Spleen (tissue), 11 donors: Measurements from ENCODE around the gene IKZF5. TPM values are rescaled to one million over a fixed set of nuclear protein-coding genes. Genes with fewer than 3 reads are reported as not detected.

Experiments
- DNase-seq: peaks from one replicate; pipeline ENCODE4 v3.0.0-alpha.2; 2020
- H3K27ac ChIP-seq, 8 donors: fragments of 200-600 bp; sonication (generic) in 7 of 8; 1 replicate in 4 of 8; 2 replicates in 4 of 8; pipeline versions ENCODE4 v1.5.0 to v1.8.0; 2016 to 2021; ENCODE audit warnings: inconsistent platforms in 4 of 8, mild to moderate bottlenecking in 4 of 8, moderate library complexity in 1 of 8
- H3K27me3 ChIP-seq, 7 donors: fragments of 200-600 bp; sonication (generic) in 6 of 7; replicated peaks in 1 of 7; 1 replicate in 4 of 7; 2 replicates in 3 of 7; pipeline versions ENCODE4 v1.5.0 to v1.8.0; 2016 to 2021; ENCODE audit warnings: inconsistent platforms in 3 of 7, mild to moderate bottlenecking in 1 of 7
- H3K36me3 ChIP-seq, 6 donors: fragments of 200-600 bp; sonication (generic) in 5 of 6; 1 replicate in 4 of 6; 2 replicates in 2 of 6; pipeline versions ENCODE4 v1.5.0 to v1.8.0; 2016 to 2021; ENCODE audit warnings: inconsistent platforms in 2 of 6
- H3K4me1 ChIP-seq, 6 donors: fragments of 200-600 bp; sonication (generic) in 5 of 6; 1 replicate in 3 of 6; 2 replicates in 3 of 6; pipeline versions ENCODE4 v1.5.0 to v1.8.0; 2016 to 2021; ENCODE audit warnings: inconsistent platforms in 3 of 6
- H3K4me3 ChIP-seq, 8 donors: fragments of 200-600 bp; sonication (generic) in 7 of 8; 1 replicate in 4 of 8; 2 replicates in 4 of 8; pipeline versions ENCODE4 v1.5.0 to v1.8.0; 2016 to 2021; ENCODE audit warnings: inconsistent platforms in 4 of 8, mild to moderate bottlenecking in 4 of 8, moderate library complexity in 2 of 8
- H3K9me3 ChIP-seq, 8 donors: fragments of 200-600 bp; sonication (generic) in 7 of 8; 1 replicate in 4 of 8; 2 replicates in 4 of 8; pipeline versions ENCODE4 v1.5.0 to v1.8.0; 2016 to 2021; ENCODE audit warnings: inconsistent platforms in 4 of 8
- CTCF ChIP-seq, 11 experiments: fragments of 200-600 bp in 7 of 11; fragments of 450-650 bp in 4 of 11; sonication (generic) in 4 of 11; IDR thresholded peaks in 8 of 11; conservative IDR thresholded peaks in 3 of 11; 1 replicate in 7 of 11; 2 replicates in 4 of 11; pipeline versions ENCODE4 v1.4.0 to v1.8.0; 2016 to 2021; ENCODE audit warnings: antibody characterized with exemption in 11 of 11, inconsistent platforms in 4 of 11, mild to moderate bottlenecking in 1 of 11
- POLR2A ChIP-seq, 3 donors: fragments of 450-650 bp; IDR thresholded peaks; one replicate each; pipeline ENCODE4 v1.5.1; 2017; ENCODE audit warnings: antibody characterized with exemption in 3 of 3, mild to moderate bottlenecking in 1 of 3
- POLR2AphosphoS5 ChIP-seq, 3 donors: sonication (generic); formaldehyde crosslinking; IDR thresholded peaks; one replicate each; pipeline ENCODE4 v1.5.1; 2017; ENCODE audit warnings: antibody characterized with exemption in 3 of 3
- WGBS, 5 donors: extraction: QIAGEN DNeasy Blood & Tissue Kit in 3 of 5; methylation state at CpG; one replicate each; pipeline versions ENCODE4 v1.1.5 to v1.1.7; 2013 to 2018; 5-methylcytosine and 5-hydroxymethylcytosine counted together
- intact Hi-C: fragments of 100-400 bp; cut with DNase I; formaldehyde crosslinking; loops from one replicate; pipeline ENCODE4 v1.15.0; 2023; ENCODE audit warnings: low total_unique reads
- polyA plus RNA-seq, 3 donors: library from polyadenylated mRNA; stranded (reverse); fragments of 200-250 nt; gene quantifications; one replicate each; pipeline ENCODE4 v1.2.1, GENCODE V29; 2013
- total RNA-seq, 7 donors: library from RNA; depleted of rRNA in 3 of 7; stranded (reverse); fragments of >200 nt in 3 of 7; fragmentation: NEBNext Ultra II Directional in 4 of 7; extraction: Animal tissue kit (Norgen Biotek cat#: 25700) in 4 of 7; gene quantifications; one replicate each; pipeline versions ENCODE4 v1.1.0 to v1.2.1, GENCODE V29; 2016 to 2021
- donor health status: healthy with polysubstance abuse.
- donor health status: DM: no; HTN: no; CAD: no; lungs with moderate emphysema.
- donor health status: DM: no; HTN: no; CAD: no.
- donor health status: Bipolar disorder and iron deficiency.
- donor health status: healthy.
- donor health status: DM: no; HTN: no; CAD: no.
- donor health status: DM: yes; HTN: yes; CAD: no.

IKZF5 gene
- total and polyA plus RNA-seq, 10 donors: 8.9 to 26.7 (median 16.2) TPM

GRCh38 chr10:123044391-123044790 is 35.8 kb upstream of the IKZF5 start:
- H3K4me1 ChIP-seq: peaks cover 0 to 6% (median 0%) of the 10 kb centered on the region in 6 donors
- DNase-seq: no peak
- H3K27ac ChIP-seq: no peak overlapping the region
- H3K4me3 ChIP-seq: no peak overlapping the region
- intact Hi-C loops: loop anchor here (5.0 kb wide), 1 partner anchor 513 kb away; no protein-coding TSS in a partner anchor
- H3K27me3 ChIP-seq: no peaks in the 10 kb centered on the region
- WGBS, 5 donors: 90 to 94% (median 93%) methylated on average over 2 of the region's 2 CpGs
- H3K9me3 ChIP-seq: no peaks in the 10 kb centered on the region
- H3K36me3 ChIP-seq: peaks cover 0 to 63% (median 19%) of the 10 kb centered on the region in 6 donors
- TF ChIP-seq POLR2AphosphoS5 (IDR thresholded peaks at IDR 0.05) (no peak), CTCF (IDR thresholded peaks at IDR 0.05 in 8 of 11, conservative IDR thresholded peaks at IDR 0.05 in 3 of 11) (no peak), POLR2A (IDR thresholded peaks at IDR 0.05) (no peak)

GRCh38 chr10:123043409-123043925 is 34.9 kb upstream of the IKZF5 start:
- no peak for DNase-seq
- no peaks in the 10 kb centered on the region for H3K27me3 ChIP-seq
- peaks cover 0 to 12% (median 0%) of the 10 kb centered on the region in 6 donors for H3K4me1 ChIP-seq
- WGBS, 5 donors: 8 to 12% (median 9%) methylated on average over 5 of the region's 5 CpGs
- no peak overlapping the region for H3K4me3 ChIP-seq
- H3K27ac ChIP-seq: no peak overlapping the region
- peaks cover 0 to 60% (median 16%) of the 10 kb centered on the region in 6 donors for H3K36me3 ChIP-seq
- H3K9me3 ChIP-seq: no peaks in the 10 kb centered on the region
- intact Hi-C loops: loop anchor here (5.0 kb wide), 1 partner anchor 514 kb away; no protein-coding TSS in a partner anchor
- TF ChIP-seq CTCF (IDR thresholded peaks at IDR 0.05 in 8 of 11, conservative IDR thresholded peaks at IDR 0.05 in 3 of 11): peak in 10 of 11 experiments; percentile 39 to 71 (median 55)
- TF ChIP-seq POLR2A (IDR thresholded peaks at IDR 0.05): no peak

- no peaks in the 10 kb centered on the region for H3K9me3 ChIP-seq
- WGBS, 5 donors: 87 to 93% (median 90%) methylated on average over 12 of the region's 12 CpGs
- no peak for TF ChIP-seq POLR2A (IDR thresholded peaks at IDR 0.05)
- no peak for TF ChIP-seq POLR2AphosphoS5 (IDR thresholded peaks at IDR 0.05)
- no peak for TF ChIP-seq CTCF (IDR thresholded peaks at IDR 0.05 in 8 of 11, conservative IDR thresholded peaks at IDR 0.05 in 3 of 11)
- H3K27me3 ChIP-seq: no peaks in the 10 kb centered on the region
- H3K4me3 ChIP-seq: no peak overlapping the region
- H3K27ac ChIP-seq: no peak overlapping the region
- no peak for DNase-seq
- H3K4me1 ChIP-seq: peaks cover 0 to 12% (median 0%) of the 10 kb centered on the region in 6 donors
- H3K36me3 ChIP-seq: peaks cover 0 to 60% (median 11%) of the 10 kb centered on the region in 6 donors
- intact Hi-C loops: loop anchor here (5.0 kb wide), 1 partner anchor 514 kb away; no protein-coding TSS in a partner anchor
Measured at GRCh38 chr10:123042708-123043408, 34.3 kb upstream of the IKZF5 start.

- no peaks in the 10 kb centered on the region for H3K9me3 ChIP-seq
- DNase-seq: no peak
- intact Hi-C loops: no loop called here
- TF ChIP-seq POLR2A (IDR thresholded peaks at IDR 0.05) (no peak), CTCF (IDR thresholded peaks at IDR 0.05 in 8 of 11, conservative IDR thresholded peaks at IDR 0.05 in 3 of 11) (no peak), POLR2AphosphoS5 (IDR thresholded peaks at IDR 0.05) (no peak)
- H3K27ac ChIP-seq: no peak overlapping the region
- peaks cover 0 to 12% (median 0%) of the 10 kb centered on the region in 6 donors for H3K4me1 ChIP-seq
- no peak overlapping the region for H3K4me3 ChIP-seq
- no peaks in the 10 kb centered on the region for H3K27me3 ChIP-seq
- peaks cover 0 to 65% (median 19%) of the 10 kb centered on the region in 6 donors for H3K36me3 ChIP-seq
Measured at GRCh38 chr10:123039632-123039930, 31.0 kb upstream of the IKZF5 start.
